Stomach (tissue), 4 donors: ENCODE data around the gene APP.

Experiments used
- CTCF ChIP-seq, 7 experiments: fragments of 450-650 bp in 4 of 7; fragments of 200-600 bp in 3 of 7; sonication (generic) in 3 of 7; IDR thresholded peaks; one replicate each; pipeline ENCODE4 v1.5.1; 2016 to 2019; ENCODE audit warnings: antibody characterized with exemption in 7 of 7, control low read depth in 2 of 7, mild to moderate bottlenecking in 1 of 7
- EP300 ChIP-seq: sonication (generic); formaldehyde crosslinking; IDR thresholded peaks from one replicate; pipeline ENCODE4 v1.6.1; 2017; ENCODE audit warnings: antibody characterized with exemption
- POLR2A ChIP-seq, 4 donors: fragments of 450-650 bp; IDR thresholded peaks; one replicate each; pipeline ENCODE4 v1.6.1; 2016; ENCODE audit warnings: antibody characterized with exemption in 4 of 4, control low read depth in 2 of 4, mild to moderate bottlenecking in 1 of 4, moderate library complexity in 1 of 4
- POLR2AphosphoS5 ChIP-seq, 3 donors: sonication (generic); formaldehyde crosslinking; IDR thresholded peaks; one replicate each; pipeline ENCODE4 v1.6.1; 2016; ENCODE audit warnings: antibody characterized with exemption in 3 of 3

GRCh38 chr21:26148840-26149354 is 21.7 kb downstream of the APP start:
- no peak for TF ChIP-seq CTCF (IDR thresholded peaks at IDR 0.05)
- no peak for TF ChIP-seq POLR2AphosphoS5 (IDR thresholded peaks at IDR 0.05)
- TF ChIP-seq POLR2A (IDR thresholded peaks at IDR 0.05): no peak
- no peak for TF ChIP-seq EP300
